NB4 (cell line): ENCODE data around the gene GNAI2.

ENCODE experiments used
- DNase-seq: peaks from one replicate; pipeline ENCODE4 v3.0.0; 2010; ENCODE audit warnings: low read depth
- H3K4me3 ChIP-seq: one replicate; pipeline ENCODE4 v1.5.1; 2011; ENCODE audit warnings: mild to moderate bottlenecking, low read depth, low read length, moderate library complexity
- CTCF ChIP-seq: IDR thresholded peaks from one replicate; pipeline ENCODE4 v1.5.1; 2012; ENCODE audit warnings: low read depth, low read length
- MYC ChIP-seq: IDR thresholded peaks from 2 replicates; pipeline ENCODE4 v1.6.1; 2011; ENCODE audit warnings: low read depth, low read length
- POLR2A ChIP-seq: IDR thresholded peaks from 2 replicates; pipeline ENCODE4 v1.6.1; 2011; ENCODE audit warnings: mild to moderate bottlenecking; ENCODE audit not compliant: insufficient read length; ENCODE audit errors: extremely low read depth
- TF ChIP-seq, protein P1 (sequence below): IDR thresholded peaks from 2 replicates; pipeline ENCODE4 v1.6.1; 2011; ENCODE audit warnings: low read depth, low read length

Gene GNAI2

DNA sequence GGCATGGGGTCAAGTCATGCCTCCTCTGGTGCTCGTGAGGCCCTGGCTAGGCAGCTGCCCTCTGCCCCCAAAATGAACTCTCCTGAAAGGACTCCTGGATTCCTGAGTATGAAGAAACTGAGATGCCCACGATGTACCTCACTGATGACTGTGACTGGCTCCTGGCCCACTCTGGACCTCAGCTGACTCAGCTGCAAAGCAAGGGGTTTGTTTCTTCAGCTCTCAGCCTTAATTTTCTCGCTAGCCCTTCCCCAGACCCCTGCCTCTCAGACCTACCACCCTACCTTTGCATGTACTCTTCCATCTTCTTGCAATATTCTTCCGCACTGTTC is 5.2 kb upstream of the GNAI2 start:
- no peak for DNase-seq
- TF ChIP-seq, protein P1, sequence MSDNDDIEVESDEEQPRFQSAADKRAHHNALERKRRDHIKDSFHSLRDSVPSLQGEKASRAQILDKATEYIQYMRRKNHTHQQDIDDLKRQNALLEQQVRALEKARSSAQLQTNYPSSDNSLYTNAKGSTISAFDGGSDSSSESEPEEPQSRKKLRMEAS = no peak
- no peak for TF ChIP-seq CTCF
- no peak for TF ChIP-seq MYC
- no peak for TF ChIP-seq POLR2A
- no peak overlapping the region for H3K4me3 ChIP-seq

GRCh38 chr3:50231581-50231980 is 4.4 kb upstream of the GNAI2 start:
- TF ChIP-seq POLR2A (no peak), MYC (no peak), CTCF (no peak)
- TF ChIP-seq, protein P1 = no peak
- H3K4me3 ChIP-seq = no peak overlapping the region
- DNase-seq = no peak

GRCh38 chr3:50232303-50232702 is 3.7 kb upstream of the GNAI2 start:
- DNase-seq = no peak

GRCh38 chr3:50233176-50233575 is 2.8 kb upstream of the GNAI2 start:
- TF ChIP-seq, protein P1 = no peak
- TF ChIP-seq CTCF (no peak), MYC (no peak), POLR2A (no peak)
- no peak for DNase-seq
- H3K4me3 ChIP-seq = no peak overlapping the region

More at GRCh38 chr3:50232303-50232702, 3.7 kb upstream of the GNAI2 start:
- no peak for TF ChIP-seq CTCF
- TF ChIP-seq MYC = no peak
- H3K4me3 ChIP-seq = no peak overlapping the region

DNA sequence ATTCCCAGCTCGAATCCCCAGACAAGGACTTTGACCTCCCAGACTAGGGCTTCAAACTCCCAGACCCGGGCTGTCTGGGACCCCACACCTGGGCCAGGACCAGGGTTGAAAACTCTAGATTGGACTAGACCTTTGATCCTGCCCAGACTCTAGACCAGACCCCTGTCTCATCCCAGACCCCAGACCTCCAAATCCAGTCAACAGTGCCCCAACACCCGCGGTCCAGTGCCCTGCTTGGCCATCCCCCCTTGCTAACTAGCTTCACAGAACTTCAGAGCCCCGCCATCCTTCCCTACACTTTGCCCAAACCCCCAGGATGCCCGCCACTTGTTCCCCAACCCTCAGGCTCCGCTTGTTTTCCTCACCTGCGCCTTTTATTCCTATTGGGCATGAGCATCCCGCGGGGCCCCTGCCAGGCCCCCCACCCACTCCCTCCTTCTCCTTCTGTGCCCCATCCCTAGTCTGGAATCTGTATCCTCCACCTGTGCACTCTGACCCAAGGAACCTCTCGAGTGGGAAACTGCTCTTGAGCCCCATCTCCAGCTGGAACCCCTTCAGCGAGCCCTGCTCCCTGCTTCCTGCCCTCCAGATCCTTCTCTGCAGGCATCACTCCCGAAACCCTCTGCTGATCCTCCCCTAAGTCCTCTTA is 604 bp downstream of the GNAI2 start:
- no peak for DNase-seq
- no peak for TF ChIP-seq MYC
- no peak for TF ChIP-seq CTCF
- TF ChIP-seq, protein P1 = no peak
- TF ChIP-seq POLR2A = no peak
- H3K4me3 ChIP-seq = peak overlapping the region; percentile 78

- no peak for TF ChIP-seq POLR2A
- TF ChIP-seq, protein P1 = no peak
- TF ChIP-seq MYC = no peak
- no peak for TF ChIP-seq CTCF
- peak; percentile 66 for DNase-seq
- H3K4me3 ChIP-seq = peak overlapping the region; percentile 78
Measured at GRCh38 chr3:50237133-50237651, 1.2 kb downstream of the GNAI2 start.
